C4-2B (cell line): ENCODE data around the gene SLC25A43.
"Not testable (repeated sequence)": the region's sequence is repeated elsewhere in the genome, so short reads cannot be mapped to it uniquely, and the experiment has no call there.

Experiments
- H3K27ac ChIP-seq: fragments of 450-650 bp; 2 replicates; pipeline ENCODE4 v1.5.1; 2017
- CTCF ChIP-seq: fragments of 450-650 bp; conservative IDR thresholded peaks from 2 replicates; pipeline ENCODE4 v1.5.1; 2017; ENCODE audit warnings: mild to moderate bottlenecking
- ZFX ChIP-seq: fragments of 450-650 bp; IDR thresholded peaks from 2 replicates; pipeline ENCODE4 v1.6.1; 2017

SLC25A43 gene

GRCh38 chrX:119482481-119483480 lies 83.6 kb downstream of the SLC25A43 start:
- TF ChIP-seq ZFX: no peak
- no peak for TF ChIP-seq CTCF
- H3K27ac ChIP-seq: no peak overlapping the region

- no peak overlapping the region; the same call in 1 of the 2 replicates for H3K27ac ChIP-seq
- no peak for TF ChIP-seq CTCF
- no peak for TF ChIP-seq ZFX
These were observed 87.6 kb downstream of the SLC25A43 start for GRCh38 chrX:119486745-119487144.

GRCh38 chrX:119487766-119488165 lies 88.6 kb downstream of the SLC25A43 start:
- H3K27ac ChIP-seq: not testable (repeated sequence)

- no peak overlapping the region for H3K27ac ChIP-seq
- TF ChIP-seq CTCF: peak; percentile 71
- TF ChIP-seq ZFX: no peak
These were observed 89.6 kb downstream of the SLC25A43 start for GRCh38 chrX:119488749-119489148.

- TF ChIP-seq ZFX: no peak
- no peak for TF ChIP-seq CTCF
- no peak overlapping the region for H3K27ac ChIP-seq
These were observed 90.3 kb downstream of the SLC25A43 start for GRCh38 chrX:119489212-119490074.

GRCh38 chrX:119492463-119492862 lies 93.3 kb downstream of the SLC25A43 start:
- no peak overlapping the region for H3K27ac ChIP-seq
- TF ChIP-seq CTCF: no peak
- no peak for TF ChIP-seq ZFX

- H3K27ac ChIP-seq: peak overlapping the region; percentile 31; the same call in 1 of the 2 replicates
These were observed 94.8 kb downstream of the SLC25A43 start for GRCh38 chrX:119493851-119494495.
